Measurements from ENCODE around the gene WHRN. TPM values are rescaled to one million over a fixed set of nuclear protein-coding genes. Genes with fewer than 3 reads are reported as not detected.

Gene WHRN
- total RNA-seq, 1 donor from 2014 or later = 14.5 TPM

DNA sequence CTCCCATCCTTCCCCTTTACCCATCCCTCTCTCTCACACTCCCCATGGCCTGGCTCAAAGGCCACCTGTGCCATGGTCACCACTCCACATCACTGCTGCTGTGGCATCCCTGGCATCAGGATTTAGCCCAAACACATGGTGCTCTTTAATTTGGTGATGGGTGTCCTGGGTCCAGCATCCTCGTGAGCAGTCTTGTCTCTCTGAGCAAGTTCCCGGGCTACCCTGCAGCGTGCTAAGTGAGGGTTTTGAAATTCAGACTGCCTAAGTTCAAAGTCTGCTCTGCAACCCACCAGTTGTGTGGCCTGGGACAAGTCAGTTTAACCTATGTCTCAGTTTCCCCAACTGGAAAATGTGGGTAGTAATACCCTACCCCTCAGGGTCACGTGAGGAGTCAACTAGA, 39.9 kb downstream of the WHRN start:
- ChIA-PET CTCF (interaction anchor here (1.2 kb wide), 1 partner anchor 22 kb away, joined by 3 read pairs; no protein-coding TSS in a partner anchor), POLR2A (no interaction called here)
- TF ChIP-seq, protein P1, sequence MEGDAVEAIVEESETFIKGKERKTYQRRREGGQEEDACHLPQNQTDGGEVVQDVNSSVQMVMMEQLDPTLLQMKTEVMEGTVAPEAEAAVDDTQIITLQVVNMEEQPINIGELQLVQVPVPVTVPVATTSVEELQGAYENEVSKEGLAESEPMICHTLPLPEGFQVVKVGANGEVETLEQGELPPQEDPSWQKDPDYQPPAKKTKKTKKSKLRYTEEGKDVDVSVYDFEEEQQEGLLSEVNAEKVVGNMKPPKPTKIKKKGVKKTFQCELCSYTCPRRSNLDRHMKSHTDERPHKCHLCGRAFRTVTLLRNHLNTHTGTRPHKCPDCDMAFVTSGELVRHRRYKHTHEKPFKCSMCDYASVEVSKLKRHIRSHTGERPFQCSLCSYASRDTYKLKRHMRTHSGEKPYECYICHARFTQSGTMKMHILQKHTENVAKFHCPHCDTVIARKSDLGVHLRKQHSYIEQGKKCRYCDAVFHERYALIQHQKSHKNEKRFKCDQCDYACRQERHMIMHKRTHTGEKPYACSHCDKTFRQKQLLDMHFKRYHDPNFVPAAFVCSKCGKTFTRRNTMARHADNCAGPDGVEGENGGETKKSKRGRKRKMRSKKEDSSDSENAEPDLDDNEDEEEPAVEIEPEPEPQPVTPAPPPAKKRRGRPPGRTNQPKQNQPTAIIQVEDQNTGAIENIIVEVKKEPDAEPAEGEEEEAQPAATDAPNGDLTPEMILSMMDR (IDR thresholded peaks at IDR 0.05) = no peak

DNA sequence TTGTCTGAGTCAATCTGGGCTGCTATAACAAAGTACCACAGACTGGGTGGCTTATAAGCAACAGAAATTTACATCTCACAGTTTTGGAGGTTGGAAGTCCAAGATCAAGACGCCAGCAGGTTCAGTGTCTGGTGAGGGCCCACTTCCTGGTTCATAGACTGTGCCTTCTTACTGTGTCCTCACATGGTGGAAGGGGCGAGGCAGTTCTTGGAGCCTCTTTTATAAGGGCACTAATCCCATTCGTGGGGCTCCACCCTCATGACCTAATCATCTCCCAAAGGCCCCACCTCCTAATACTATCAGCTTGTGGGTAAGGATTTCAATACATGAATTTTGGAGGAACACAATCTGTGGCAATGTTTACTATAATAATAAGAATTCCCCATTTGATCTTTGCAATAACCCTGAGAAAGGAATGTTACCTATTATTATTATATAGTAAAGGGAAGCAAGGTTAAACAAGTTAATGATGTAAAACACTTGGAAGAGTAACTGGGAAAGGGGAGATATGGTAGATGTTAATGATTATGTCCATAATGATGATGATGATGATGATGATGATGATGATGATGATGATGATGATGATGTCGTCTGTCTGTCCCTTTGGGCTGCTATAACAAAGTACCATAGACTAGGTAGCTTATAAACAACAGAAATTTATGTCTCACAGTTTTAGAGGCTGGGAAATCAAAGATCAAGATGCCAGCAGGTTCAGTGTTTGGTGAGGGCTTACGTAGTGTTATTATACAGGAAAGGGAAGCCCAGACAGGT, 40.8 kb downstream of the WHRN start:
- ATAC-seq (ENCODE audit: low read depth) (no peak), DNase-seq (no peak)
- ChIA-PET CTCF (interaction anchor here (1.2 kb wide), 1 partner anchor 23 kb away, joined by 3 read pairs; no protein-coding TSS in a partner anchor), POLR2A (no interaction called here)
- Mint-ChIP-seq H3K9me3 (peaks cover 4% of the 10 kb centered on the region), H3K4me3 (no peak overlapping the region), H3K36me3 (ENCODE audit: low read depth) (peaks cover 4% of the 10 kb centered on the region), H3K4me1 (peaks cover 19% of the 10 kb centered on the region), H3K27ac (no peak overlapping the region), H3K27me3 (no peaks in the 10 kb centered on the region)
- TF ChIP-seq, protein P1 (IDR thresholded peaks at IDR 0.05) = no peak
- intact Hi-C loops (cut with micrococcal nuclease) = no loop called here

More for the DNA sequence above, 39.9 kb downstream of the WHRN start:
- H3K27ac Mint-ChIP-seq = no peak overlapping the region
- no peak overlapping the region for H3K4me3 Mint-ChIP-seq
- H3K4me1 Mint-ChIP-seq = peaks cover 19% of the 10 kb centered on the region
- peaks cover 6% of the 10 kb centered on the region for H3K9me3 Mint-ChIP-seq
- DNase-seq (no peak), ATAC-seq (ENCODE audit: low read depth) (no peak)
- intact Hi-C loops (cut with micrococcal nuclease) = no loop called here
- no peaks in the 10 kb centered on the region for H3K27me3 Mint-ChIP-seq
- H3K36me3 Mint-ChIP-seq (ENCODE audit: low read depth) = peaks cover 6% of the 10 kb centered on the region

DNA sequence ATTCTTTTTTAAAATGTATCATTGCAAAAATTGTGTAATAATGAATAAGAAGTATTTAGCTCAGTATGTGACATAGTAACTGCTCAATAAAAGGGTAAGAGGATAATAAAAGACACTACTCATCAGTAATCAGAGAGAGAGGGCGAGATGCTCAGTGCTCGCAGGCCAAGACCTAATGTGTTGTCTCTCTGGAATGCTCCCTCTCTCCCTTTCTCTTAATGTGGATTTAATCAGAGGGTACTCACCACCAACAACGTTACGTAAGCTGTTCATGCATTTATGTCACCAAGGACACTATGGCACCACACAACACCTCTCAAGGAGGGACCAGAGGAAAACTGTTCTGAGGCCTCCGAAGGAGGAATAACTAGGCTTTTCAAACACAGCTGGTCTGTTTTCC, 42.5 kb downstream of the WHRN start:
- ChIA-PET CTCF (no interaction called here), POLR2A (interaction anchor here (1.2 kb wide), 1 partner anchor 11 kb away, joined by 3 read pairs; no protein-coding TSS in a partner anchor)
- peaks cover 15% of the 10 kb centered on the region for H3K4me1 Mint-ChIP-seq
- H3K27me3 Mint-ChIP-seq = no peaks in the 10 kb centered on the region
- H3K36me3 Mint-ChIP-seq (ENCODE audit: low read depth) = peaks cover 2% of the 10 kb centered on the region
- no peak overlapping the region for H3K27ac Mint-ChIP-seq
- ATAC-seq (ENCODE audit: low read depth) (no peak), DNase-seq (no peak)
- intact Hi-C loops (cut with micrococcal nuclease) = no loop called here
- TF ChIP-seq, protein P1 (IDR thresholded peaks at IDR 0.05) = no peak
- no peak overlapping the region for H3K4me3 Mint-ChIP-seq
- H3K9me3 Mint-ChIP-seq = peaks cover 4% of the 10 kb centered on the region

DNA sequence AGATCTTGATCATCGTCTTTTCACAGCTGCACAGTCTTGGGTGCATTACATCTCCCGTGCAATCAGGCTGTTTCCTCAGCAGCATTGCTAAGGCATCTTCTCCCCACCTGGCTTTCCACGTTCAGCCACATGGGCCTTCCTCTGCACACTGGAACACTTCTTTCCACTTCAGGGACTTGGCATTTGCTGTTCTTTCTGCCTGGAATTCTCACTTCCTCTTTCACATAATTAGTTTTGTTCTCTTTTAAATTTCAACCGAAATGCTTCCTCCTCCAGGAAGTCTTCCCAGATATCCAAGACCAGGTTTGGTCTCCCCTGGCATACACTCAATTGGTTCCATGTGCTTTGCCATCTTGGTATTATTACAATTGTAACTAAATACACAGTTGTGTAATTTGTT, 43.8 kb downstream of the WHRN start:
- H3K36me3 Mint-ChIP-seq (ENCODE audit: low read depth) = peaks cover 2% of the 10 kb centered on the region
- CTCF ChIA-PET = no interaction called here
- H3K4me1 Mint-ChIP-seq = peaks cover 15% of the 10 kb centered on the region
- H3K27me3 Mint-ChIP-seq = no peaks in the 10 kb centered on the region
- peaks cover 4% of the 10 kb centered on the region for H3K9me3 Mint-ChIP-seq
- TF ChIP-seq, protein P1 (IDR thresholded peaks at IDR 0.05) = no peak
- no peak overlapping the region for H3K4me3 Mint-ChIP-seq
- DNase-seq = no peak
- peak; percentile 31 for ATAC-seq (ENCODE audit: low read depth)
- intact Hi-C loops (cut with micrococcal nuclease) = loop anchor here (1.0 kb wide), 1 partner anchor 10 kb away; no protein-coding TSS in a partner anchor
- peak overlapping the region; percentile 13 for H3K27ac Mint-ChIP-seq
- POLR2A ChIA-PET = interaction anchor here (0.8 to 1.4 kb wide), 2 partner anchors 9 to 10 kb away, joined by 3 read pairs; no protein-coding TSS in a partner anchor

DNA sequence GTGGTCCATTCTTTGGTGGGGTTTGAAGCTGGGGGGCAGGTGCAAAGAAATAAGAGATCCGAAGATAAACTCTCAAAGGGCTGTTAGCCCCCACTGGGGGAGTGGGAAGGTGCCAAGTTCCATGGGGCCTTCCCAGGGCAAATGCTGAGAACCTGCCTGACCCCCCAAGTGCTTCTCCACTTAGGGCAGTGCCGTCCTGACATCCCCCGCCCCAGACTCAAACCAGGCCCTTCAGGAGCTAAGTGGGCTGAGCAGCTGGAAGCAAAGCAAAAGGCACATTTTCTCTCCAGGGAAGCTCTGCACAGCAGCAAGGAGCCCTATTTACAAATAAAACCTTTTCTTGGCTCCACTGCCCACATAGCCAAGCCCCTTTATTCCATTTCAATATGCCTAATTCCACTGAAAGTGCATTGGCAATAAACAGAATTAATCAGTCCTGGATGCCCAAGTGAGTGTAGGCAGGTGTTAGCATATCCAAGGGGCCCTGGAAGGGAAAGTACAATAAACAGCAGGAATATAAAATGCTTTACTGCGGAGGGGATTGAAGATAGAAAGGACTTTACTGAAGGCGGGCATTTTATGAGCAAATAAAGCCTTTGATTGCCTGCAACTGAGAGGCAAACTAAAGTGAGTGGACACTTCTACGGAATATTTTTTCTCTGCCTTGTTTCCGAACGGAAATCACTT, 44.6 kb downstream of the WHRN start:
- CTCF ChIA-PET = no interaction called here
- intact Hi-C loops (cut with micrococcal nuclease) = loop anchor here (1.0 kb wide), 1 partner anchor 9 kb away; no protein-coding TSS in a partner anchor

More for the DNA sequence above, 44.6 kb downstream of the WHRN start:
- no peak for DNase-seq
- no peak for ATAC-seq (ENCODE audit: low read depth)
- Mint-ChIP-seq H3K4me3 (no peak overlapping the region), H3K36me3 (ENCODE audit: low read depth) (peaks cover 2% of the 10 kb centered on the region), H3K27ac (no peak overlapping the region), H3K9me3 (peaks cover 4% of the 10 kb centered on the region), H3K4me1 (peaks cover 15% of the 10 kb centered on the region), H3K27me3 (no peaks in the 10 kb centered on the region)
- POLR2A ChIA-PET = interaction anchor here (1.4 to 1.7 kb wide), 2 partner anchors 8 to 9 kb away, joined by 3 to 11 read pairs; no protein-coding TSS in a partner anchor
- TF ChIP-seq, protein P1 (IDR thresholded peaks at IDR 0.05) = no peak

All from activated B cell treated with CpG ODN at 0.5 μM for 24 hours (primary cell).